Upper lobe of left lung (tissue), 6 donors: ENCODE data around the gene AEBP1. TPM values are rescaled to one million over a fixed set of nuclear protein-coding genes. Genes with fewer than 3 reads are reported as not detected.
"Not testable (repeated sequence)": the region's sequence is repeated elsewhere in the genome, so short reads cannot be mapped to it uniquely, and the experiment has no call there.

ENCODE experiments used
- ATAC-seq, 2 donors: fragments of 200-7000 bp; cut with Tn5 transposase; one replicate each; pipeline ENCODE4 v1.9.1; 2022; ENCODE audit warnings: mild to moderate bottlenecking in 2 of 2, moderate library complexity in 2 of 2; ENCODE audit not compliant: low FRiP score in 2 of 2
- DNase-seq, 2 donors: peaks; one replicate each; pipeline ENCODE4 v3.0.0-alpha.2; 2019 to 2020
- H3K27ac ChIP-seq, 4 donors: fragments of 200-600 bp; sonication (generic); one replicate each; pipeline ENCODE4 v1.5.1; 2016 to 2019
- H3K27me3 ChIP-seq, 4 donors: fragments of 200-600 bp; sonication (generic); one replicate each; pipeline ENCODE4 v1.5.1; 2017 to 2019
- H3K36me3 ChIP-seq, 4 donors: fragments of 200-600 bp; sonication (generic); one replicate each; pipeline ENCODE4 v1.5.1; 2016 to 2019
- H3K4me1 ChIP-seq, 4 donors: fragments of 200-600 bp; sonication (generic); one replicate each; pipeline ENCODE4 v1.5.1; 2018 to 2019
- H3K4me3 ChIP-seq, 4 donors: fragments of 200-600 bp; sonication (generic); one replicate each; pipeline ENCODE4 v1.5.1; 2017 to 2019; ENCODE audit warnings: mild to moderate bottlenecking in 2 of 4, moderate library complexity in 1 of 4
- H3K9me3 ChIP-seq, 4 donors: fragments of 200-600 bp; sonication (generic); one replicate each; pipeline ENCODE4 v1.5.1; 2018 to 2019
- CTCF ChIP-seq, 6 experiments: fragments of 450-650 bp in 4 of 6; fragments of 200-600 bp in 2 of 6; sonication (generic) in 2 of 6; IDR thresholded peaks; one replicate each; pipeline ENCODE4 v1.5.1; 2016 to 2019; ENCODE audit warnings: antibody characterized with exemption in 6 of 6
- EP300 ChIP-seq, 4 donors: sonication (generic); formaldehyde crosslinking; IDR thresholded peaks; one replicate each; pipeline ENCODE4 v1.5.1; 2017; ENCODE audit warnings: antibody characterized with exemption in 4 of 4, control low read depth in 2 of 4
- POLR2A ChIP-seq, 4 donors: fragments of 450-650 bp; IDR thresholded peaks; one replicate each; pipeline ENCODE4 v1.5.1; 2016 to 2017; ENCODE audit warnings: antibody characterized with exemption in 4 of 4, mild to moderate bottlenecking in 2 of 4
- POLR2AphosphoS5 ChIP-seq, 2 donors: sonication (generic); formaldehyde crosslinking; IDR thresholded peaks; one replicate each; pipeline ENCODE4 v1.5.1; 2017; ENCODE audit warnings: antibody characterized with exemption in 2 of 2
- WGBS, 2 donors: methylation state at CpG; one replicate each; pipeline ENCODE4 v1.1.5; 2017 to 2018; 5-methylcytosine and 5-hydroxymethylcytosine counted together
- total RNA-seq, 6 donors: library from RNA; depleted of rRNA in 4 of 6; stranded (reverse); fragments of >200 nt in 4 of 6; gene quantifications; one replicate each; pipeline versions ENCODE4 v1.1.0 to v1.2.1, GENCODE V29; 2016 to 2021
- donor health status: DM: no; HTN: no; CAD: no; lungs with moderate emphysema.
- donor health status: DM: no; HTN: yes; CAD: no; lungs with severe emphysema.

The AEBP1 gene
- total RNA-seq, 6 donors from 2014 or later, result 34.1 to 241 (median 92.7) TPM

GRCh38 chr7:44123190-44124003 lies 19.3 kb downstream of the AEBP1 start, which contains the start of gene POLD2:
POLD2 (minus strand) TSS chr7:44123548; CDS start chr7:44122053, 1,495 bp downstream.
- peaks cover 0 to 18% (median 2%) of the 10 kb centered on the region in 4 donors for H3K36me3 ChIP-seq
- peak within 1 kb of the TSS; percentile 82 to 85 (median 84) for H3K27ac ChIP-seq
- TF ChIP-seq EP300 (IDR thresholded peaks at IDR 0.05), result no peak
- peak; percentile 25 to 54 for TF ChIP-seq POLR2AphosphoS5 (IDR thresholded peaks at IDR 0.05)
- peak in 3 of 6 experiments; percentile 3 to 29 (median 9) for TF ChIP-seq CTCF (IDR thresholded peaks at IDR 0.05)
- TF ChIP-seq POLR2A (IDR thresholded peaks at IDR 0.05), result peak in 3 of 4 donors; percentile 41 to 68 (median 56)
- no peaks in the 10 kb centered on the region for H3K9me3 ChIP-seq
- ATAC-seq (peak; percentile 99 to 100), DNase-seq (peak; percentile 98 to 99)
- peak within 1 kb of the TSS; percentile 60 to 90 (median 80) for H3K4me3 ChIP-seq
- WGBS, 2 donors, result 1 to 3% methylated on average over 6 to 22 of the region's 86 CpGs
- H3K4me1 ChIP-seq, result peaks cover 9 to 20% (median 17%) of the 10 kb centered on the region in 4 donors
- no peaks in the 10 kb centered on the region for H3K27me3 ChIP-seq

GRCh38 chr7:44124822-44125202 lies 20.7 kb downstream of the AEBP1 start:
- no peaks in the 10 kb centered on the region for H3K9me3 ChIP-seq
- H3K4me1 ChIP-seq, result peaks cover 9 to 20% (median 17%) of the 10 kb centered on the region in 4 donors
- no peak overlapping the region for H3K4me3 ChIP-seq
- no peaks in the 10 kb centered on the region for H3K27me3 ChIP-seq
- WGBS, 2 donors, result 93 to 96% methylated on average over 6 of the region's 6 CpGs
- DNase-seq, result no peak
- no peak for ATAC-seq
- H3K36me3 ChIP-seq, result peaks cover 0 to 16% (median 2%) of the 10 kb centered on the region in 4 donors
- no peak overlapping the region for H3K27ac ChIP-seq
- no peak for TF ChIP-seq POLR2AphosphoS5 (IDR thresholded peaks at IDR 0.05)
- TF ChIP-seq POLR2A (IDR thresholded peaks at IDR 0.05), result no peak
- TF ChIP-seq CTCF (IDR thresholded peaks at IDR 0.05), result no peak

GRCh38 chr7:44126574-44126973 lies 22.4 kb downstream of the AEBP1 start:
- H3K4me3 ChIP-seq, ATAC-seq, DNase-seq, H3K9me3 ChIP-seq, H3K27me3 ChIP-seq, H3K36me3 ChIP-seq, H3K27ac ChIP-seq: not testable (repeated sequence)
- H3K4me1 ChIP-seq, result peaks cover 9 to 20% (median 17%) of the 10 kb centered on the region in 4 donors
- WGBS, 2 donors, result 88 to 95% methylated on average over 4 of the region's 4 CpGs

- Histone ChIP-seq H3K27ac (no peak overlapping the region), H3K4me1 (peaks cover 9 to 16% (median 13%) of the 10 kb centered on the region in 4 donors), H3K9me3 (no peaks in the 10 kb centered on the region), H3K36me3 (no peaks in the 10 kb centered on the region), H3K27me3 (no peaks in the 10 kb centered on the region), H3K4me3 (no peak overlapping the region)
- no peak for ATAC-seq
- DNase-seq, result no peak
- TF ChIP-seq CTCF (IDR thresholded peaks at IDR 0.05) (no peak), EP300 (IDR thresholded peaks at IDR 0.05) (no peak), POLR2AphosphoS5 (IDR thresholded peaks at IDR 0.05) (no peak), POLR2A (IDR thresholded peaks at IDR 0.05) (no peak)
Observed at GRCh38 chr7:44127161-44127560, 23.0 kb downstream of the AEBP1 start.

- 75 to 81% methylated on average over 5 to 6 of the region's 6 CpGs for WGBS, 2 donors
Observed at GRCh38 chr7:44128721-44129582, 24.8 kb downstream of the AEBP1 start.

More at GRCh38 chr7:44128721-44129582, 24.8 kb downstream of the AEBP1 start:
- TF ChIP-seq POLR2AphosphoS5 (IDR thresholded peaks at IDR 0.05) (no peak), CTCF (IDR thresholded peaks at IDR 0.05) (no peak), POLR2A (IDR thresholded peaks at IDR 0.05) (no peak), EP300 (IDR thresholded peaks at IDR 0.05) (no peak)
- no peak overlapping the region for H3K4me3 ChIP-seq
- DNase-seq, result no peak
- no peaks in the 10 kb centered on the region for H3K27me3 ChIP-seq
- ATAC-seq, result peak in 1 of 2 donors; percentile 20
- H3K36me3 ChIP-seq, result no peaks in the 10 kb centered on the region
- H3K27ac ChIP-seq, result no peak overlapping the region
- H3K9me3 ChIP-seq, result no peaks in the 10 kb centered on the region
- peaks cover 3 to 5% (median 5%) of the 10 kb centered on the region in 4 donors for H3K4me1 ChIP-seq
